NT2/D1 (cell line): ENCODE data around the gene TEX10.
A peak's percentile ranks its signal among the peaks of the same experiment; 100 is the strongest.

ENCODE experiments used
- DNase-seq: peaks from one replicate; pipeline ENCODE4 v3.0.0-alpha.2; 2011; ENCODE audit warnings: low read depth, low spot score
- H3K27me3 ChIP-seq: 2 replicates; pipeline ENCODE4 v1.6.0; 2011; ENCODE audit warnings: mild to moderate bottlenecking; ENCODE audit not compliant: insufficient read length, insufficient read depth
- H3K36me3 ChIP-seq: 2 replicates; pipeline ENCODE4 v1.6.1; 2011; ENCODE audit warnings: mild to moderate bottlenecking, low read length, mixed read lengths; ENCODE audit not compliant: insufficient read depth, insufficient read length
- H3K4me1 ChIP-seq: 2 replicates; pipeline ENCODE4 v1.5.1; 2011; ENCODE audit not compliant: insufficient read depth, insufficient read length
- H3K4me3 ChIP-seq: 2 replicates; pipeline ENCODE4 v1.5.1; 2011; ENCODE audit warnings: low read depth; ENCODE audit not compliant: insufficient read length
- H3K9ac ChIP-seq: 2 replicates; pipeline ENCODE4 v1.6.0; 2011; ENCODE audit warnings: low read depth; ENCODE audit not compliant: insufficient read length
- H3K9me3 ChIP-seq: 2 replicates; pipeline ENCODE4 v1.5.1; 2011; ENCODE audit warnings: mild to moderate bottlenecking, low read length; ENCODE audit not compliant: insufficient read depth
- SUZ12 ChIP-seq: IDR thresholded peaks from 2 replicates; pipeline ENCODE4 v1.6.1; 2011; ENCODE audit not compliant: insufficient read length, insufficient read depth; ENCODE audit errors: extremely low read depth
- YY1 ChIP-seq: IDR thresholded peaks from 2 replicates; pipeline ENCODE4 v1.6.1; 2011; ENCODE audit not compliant: insufficient read length, insufficient read depth
- ZNF274 ChIP-seq: IDR thresholded peaks from 2 replicates; pipeline ENCODE4 v1.6.1; 2011; ENCODE audit warnings: mild to moderate bottlenecking, low read depth, low read length

TEX10 gene

DNA sequence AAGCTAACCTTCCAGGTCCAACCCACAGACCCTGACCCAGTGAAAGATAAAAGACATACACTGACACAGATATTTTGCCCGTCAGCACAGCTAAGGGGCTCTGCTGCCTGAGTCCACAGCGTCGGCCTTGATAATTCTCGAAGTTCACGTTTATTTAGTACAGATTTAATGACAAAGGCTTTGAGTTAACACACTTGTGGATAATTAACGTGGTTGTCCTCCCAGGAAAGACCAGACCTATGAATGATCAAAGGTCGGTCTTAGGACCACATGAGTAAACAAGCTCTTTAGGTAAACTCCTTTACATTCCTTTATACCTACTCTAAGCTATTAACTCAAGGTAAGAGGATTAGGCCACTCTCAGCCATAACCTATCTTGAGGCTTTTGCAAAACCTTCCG, 11.3 kb upstream of the TEX10 start:
- Histone ChIP-seq H3K9ac (no peak overlapping the region), H3K4me3 (no peak overlapping the region), H3K4me1 (no peaks in the 10 kb centered on the region), H3K36me3 (no peaks in the 10 kb centered on the region), H3K9me3 (peaks cover 46% of the 10 kb centered on the region), H3K27me3 (no peaks in the 10 kb centered on the region)
- DNase-seq = no peak
- TF ChIP-seq YY1 (no peak), SUZ12 (no peak), ZNF274 (no peak)

DNA sequence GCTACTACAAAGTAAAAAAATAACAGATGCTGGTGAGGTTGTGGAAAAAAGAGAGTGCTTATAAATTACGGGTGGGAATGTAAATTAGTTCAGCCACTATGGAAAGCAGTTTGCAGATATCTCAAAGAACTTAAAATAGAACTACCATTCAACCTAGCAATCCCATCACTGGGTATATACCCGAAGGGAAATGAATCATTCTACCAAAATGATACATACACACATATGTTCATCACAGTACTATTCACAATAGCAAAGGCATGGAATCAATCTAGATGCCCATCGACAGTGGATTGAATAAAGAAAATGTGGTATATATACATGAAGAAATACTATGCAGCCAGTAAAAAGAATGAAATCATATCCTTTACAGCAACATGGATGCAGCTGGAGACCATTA, 6.3 kb upstream of the TEX10 start:
- H3K4me3 ChIP-seq = no peak overlapping the region
- no peak for DNase-seq
- no peaks in the 10 kb centered on the region for H3K4me1 ChIP-seq
- no peak overlapping the region for H3K9ac ChIP-seq
- TF ChIP-seq ZNF274 (no peak), SUZ12 (no peak), YY1 (no peak)
- H3K27me3 ChIP-seq = no peaks in the 10 kb centered on the region
- H3K36me3 ChIP-seq = peaks cover 19% of the 10 kb centered on the region
- peaks cover 35% of the 10 kb centered on the region for H3K9me3 ChIP-seq

DNA sequence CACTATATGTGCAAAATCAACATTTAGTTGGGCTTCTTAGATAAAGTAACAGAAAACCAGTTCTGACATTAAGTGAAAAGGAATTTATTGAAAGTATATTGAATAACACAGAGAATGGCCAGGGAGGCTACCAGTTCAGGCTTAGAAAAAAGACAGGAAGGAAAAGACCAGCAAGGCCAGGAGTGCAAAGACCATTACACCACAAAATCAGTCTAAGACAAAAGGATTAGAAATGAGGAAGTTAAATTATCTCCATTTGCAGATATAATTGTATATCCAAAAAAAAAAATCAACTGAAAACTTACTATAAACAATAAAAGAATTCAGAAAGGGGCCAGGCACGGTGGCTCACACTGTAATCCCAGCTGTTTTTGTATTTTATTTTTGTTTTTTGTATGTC, 4.8 kb upstream of the TEX10 start:
- Histone ChIP-seq H3K9ac (no peak overlapping the region), H3K4me3 (no peak overlapping the region), H3K4me1 (no peaks in the 10 kb centered on the region), H3K9me3 (peaks cover 23% of the 10 kb centered on the region), H3K36me3 (peaks cover 19% of the 10 kb centered on the region), H3K27me3 (no peaks in the 10 kb centered on the region)
- TF ChIP-seq YY1 (no peak), ZNF274 (no peak), SUZ12 (no peak)
- DNase-seq = no peak

DNA sequence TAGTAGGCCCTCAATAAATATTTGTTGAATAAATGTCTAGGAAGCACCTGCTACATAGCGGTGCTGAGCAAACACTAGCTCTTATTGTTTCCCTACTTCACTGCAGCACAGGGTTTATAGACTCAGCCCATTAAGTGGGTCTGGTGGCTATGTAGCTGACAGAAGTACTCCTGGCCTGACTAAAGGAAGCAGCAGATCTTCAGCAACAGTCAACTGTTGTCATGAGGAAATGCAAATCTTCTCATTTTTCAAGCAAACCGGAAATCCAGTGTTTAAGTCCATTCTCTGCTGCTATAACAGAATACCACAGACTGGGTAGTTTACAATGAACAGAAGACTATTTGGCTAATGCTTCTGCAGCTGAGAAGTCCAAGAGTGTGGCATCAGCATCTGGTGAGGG, 2.8 kb upstream of the TEX10 start:
- H3K9ac ChIP-seq = no peak overlapping the region
- no peak overlapping the region for H3K4me3 ChIP-seq
- no peaks in the 10 kb centered on the region for H3K27me3 ChIP-seq
- no peak for TF ChIP-seq YY1
- no peak for TF ChIP-seq SUZ12
- TF ChIP-seq ZNF274 = no peak
- peaks cover 19% of the 10 kb centered on the region for H3K36me3 ChIP-seq
- H3K9me3 ChIP-seq = peaks cover 22% of the 10 kb centered on the region
- H3K4me1 ChIP-seq = no peaks in the 10 kb centered on the region
- DNase-seq = no peak

DNA sequence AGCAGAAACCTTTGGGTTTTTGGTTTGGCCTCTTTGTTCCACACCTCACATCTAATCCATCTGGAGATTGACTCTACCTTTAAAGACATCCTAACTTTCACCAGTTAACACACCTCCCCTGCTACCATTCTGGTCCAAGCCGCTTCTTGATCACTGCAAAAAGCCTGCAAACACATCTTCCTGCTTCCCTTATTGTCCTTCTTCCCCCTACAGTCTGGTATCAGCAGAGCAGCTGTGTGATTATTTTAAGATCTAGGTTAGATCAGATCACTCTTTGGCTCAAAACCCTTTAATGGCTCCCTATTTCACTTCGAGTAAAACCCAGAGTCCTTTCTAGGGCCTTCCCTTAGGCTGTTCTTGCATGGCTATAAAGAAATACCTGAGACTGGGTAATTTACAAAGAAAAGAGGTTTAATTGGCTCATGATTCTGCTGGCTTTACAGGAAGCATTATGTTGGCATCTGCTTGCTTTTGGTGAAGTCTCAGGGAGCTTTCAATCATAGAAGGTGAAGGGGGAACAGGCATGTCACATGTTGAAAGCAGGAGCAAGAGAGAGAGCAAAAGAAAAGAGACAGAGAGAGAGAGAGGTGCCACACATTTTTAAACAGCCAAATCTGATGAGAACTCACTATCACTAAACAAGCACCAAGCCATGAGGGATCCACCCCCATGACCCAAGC, 1.5 kb upstream of the TEX10 start:
- peaks cover 22% of the 10 kb centered on the region for H3K9me3 ChIP-seq
- TF ChIP-seq ZNF274 = no peak
- TF ChIP-seq YY1 = no peak
- H3K4me1 ChIP-seq = no peaks in the 10 kb centered on the region
- H3K36me3 ChIP-seq = peaks cover 19% of the 10 kb centered on the region
- H3K27me3 ChIP-seq = no peaks in the 10 kb centered on the region
- DNase-seq = no peak
- peak overlapping the region; percentile 93 for H3K4me3 ChIP-seq
- no peak overlapping the region for H3K9ac ChIP-seq

DNA sequence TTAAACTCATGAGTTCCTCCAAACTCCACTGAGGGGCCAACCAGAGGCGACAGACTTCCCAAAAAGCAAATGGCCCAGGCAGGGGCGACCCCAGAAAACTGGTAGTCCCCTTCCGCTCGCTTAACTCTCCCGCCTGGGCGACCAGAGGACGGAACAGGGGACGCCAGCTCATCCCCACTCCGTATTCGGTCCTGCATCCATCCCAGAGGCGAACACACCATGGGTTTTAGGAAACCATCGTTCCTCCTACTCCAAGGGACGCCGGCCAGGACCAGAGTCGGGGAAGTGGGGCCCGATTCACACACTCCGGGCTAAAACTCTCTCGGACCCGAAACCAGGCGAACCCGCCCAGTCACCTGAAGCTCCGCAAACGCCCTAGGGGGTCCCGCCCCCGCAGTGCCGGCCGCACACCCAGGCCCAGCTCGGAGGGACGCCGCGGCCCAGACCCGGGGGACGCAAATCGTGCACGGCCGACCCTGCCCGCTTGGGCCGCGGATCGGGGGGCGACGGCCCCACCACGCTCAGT, 478 bp downstream of the TEX10 start:
- Histone ChIP-seq H3K9me3 (peaks cover 12% of the 10 kb centered on the region; the same call in 1 of the 2 replicates), H3K4me3 (peak overlapping the region; percentile 93), H3K4me1 (no peaks in the 10 kb centered on the region), H3K9ac (peak overlapping the region; percentile 96), H3K36me3 (peaks cover 20% of the 10 kb centered on the region), H3K27me3 (no peaks in the 10 kb centered on the region)
- DNase-seq = no peak
- no peak for TF ChIP-seq SUZ12
- no peak for TF ChIP-seq YY1
- TF ChIP-seq ZNF274 = no peak

DNA sequence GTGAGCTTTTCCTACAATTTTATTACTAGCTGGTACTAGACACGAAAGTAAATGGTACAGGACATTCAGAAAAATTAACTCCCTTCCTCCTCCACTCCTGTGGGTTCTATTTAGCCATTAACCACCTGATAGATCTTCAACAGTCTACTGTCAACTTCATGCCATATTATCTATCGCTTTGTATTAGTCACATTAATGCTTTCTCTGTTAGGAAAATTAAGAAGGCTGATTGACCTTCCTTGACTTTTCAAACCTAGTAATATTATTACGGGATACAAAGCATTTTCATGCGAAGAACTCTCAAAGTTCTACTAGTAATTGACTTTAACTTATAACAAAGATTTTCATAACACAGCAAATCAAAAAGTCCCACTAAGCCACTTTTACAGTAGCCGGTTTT, 1.2 kb downstream of the TEX10 start:
- Histone ChIP-seq H3K4me1 (no peaks in the 10 kb centered on the region), H3K9me3 (peaks cover 12% of the 10 kb centered on the region; the same call in 1 of the 2 replicates), H3K27me3 (no peaks in the 10 kb centered on the region), H3K36me3 (peaks cover 28% of the 10 kb centered on the region), H3K4me3 (peak overlapping the region; percentile 93), H3K9ac (peak overlapping the region; percentile 96)
- TF ChIP-seq YY1 (no peak), SUZ12 (no peak), ZNF274 (no peak)
- no peak for DNase-seq
